Brain microvascular endothelial cell (primary cell): ENCODE measurements around the gene SHOC2.
"Not testable (repeated sequence)": the region's sequence is repeated elsewhere in the genome, so short reads cannot be mapped to it uniquely, and the experiment has no call there.

Experiments used
- DNase-seq: peaks from one replicate; pipeline ENCODE4 v3.0.0-alpha.2; 2020
- H3K27ac ChIP-seq: fragments of 250-450 bp; sonication (Bioruptor Pico); 2 replicates; pipeline ENCODE4 v1.5.1; 2020; ENCODE audit warnings: mild to moderate bottlenecking, moderate library complexity
- H3K27me3 ChIP-seq: fragments of 250-450 bp; sonication (Bioruptor Pico); replicated peaks from 2 replicates; pipeline ENCODE4 v1.5.1; 2020; ENCODE audit warnings: mild to moderate bottlenecking
- H3K36me3 ChIP-seq: fragments of 250-450 bp; sonication (Bioruptor Pico); replicated peaks from 2 replicates; pipeline ENCODE4 v1.5.1; 2020; ENCODE audit warnings: mild to moderate bottlenecking
- H3K4me3 ChIP-seq: 2 replicates; pipeline ENCODE4 v1.5.1; 2011; ENCODE audit warnings: low read depth, mild to moderate bottlenecking, control low read depth, low read length, moderate library complexity
- in situ Hi-C: cut with HindIII; loops from 2 replicates; pipeline ENCODE4 v1.10.0; 2017; ENCODE audit warnings: low sequenced_read_pairs, low pct_ligation_motif_present
- TF ChIP-seq, protein P1 (sequence below): IDR thresholded peaks from 2 replicates; pipeline ENCODE4 v1.5.1; 2011; ENCODE audit warnings: low read depth, mild to moderate bottlenecking, moderate library complexity, low read length, control low read depth, inconsistent platforms; ENCODE audit errors: missing control alignments

SHOC2 gene

DNA sequence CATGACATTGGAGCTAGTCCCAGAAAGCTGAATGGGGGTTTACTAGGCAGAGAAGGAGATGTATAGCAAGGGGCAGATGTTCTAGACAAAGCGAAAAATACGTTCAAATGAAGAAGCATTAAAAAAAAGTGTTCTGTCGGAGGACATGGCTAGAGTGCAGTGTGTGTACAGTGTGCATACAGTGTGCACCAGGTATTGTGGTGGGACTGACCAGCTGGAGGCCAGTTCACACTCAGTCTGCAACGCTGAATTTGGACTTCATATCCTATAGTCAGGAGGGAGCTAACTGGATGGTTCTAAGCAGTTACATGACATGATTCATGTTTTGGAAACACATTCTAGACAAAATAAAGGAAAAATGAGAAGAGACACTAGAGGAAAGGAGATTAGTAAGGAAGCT is 9.3 kb upstream of the SHOC2 start:
- DNase-seq = no peak
- TF ChIP-seq, protein P1, sequence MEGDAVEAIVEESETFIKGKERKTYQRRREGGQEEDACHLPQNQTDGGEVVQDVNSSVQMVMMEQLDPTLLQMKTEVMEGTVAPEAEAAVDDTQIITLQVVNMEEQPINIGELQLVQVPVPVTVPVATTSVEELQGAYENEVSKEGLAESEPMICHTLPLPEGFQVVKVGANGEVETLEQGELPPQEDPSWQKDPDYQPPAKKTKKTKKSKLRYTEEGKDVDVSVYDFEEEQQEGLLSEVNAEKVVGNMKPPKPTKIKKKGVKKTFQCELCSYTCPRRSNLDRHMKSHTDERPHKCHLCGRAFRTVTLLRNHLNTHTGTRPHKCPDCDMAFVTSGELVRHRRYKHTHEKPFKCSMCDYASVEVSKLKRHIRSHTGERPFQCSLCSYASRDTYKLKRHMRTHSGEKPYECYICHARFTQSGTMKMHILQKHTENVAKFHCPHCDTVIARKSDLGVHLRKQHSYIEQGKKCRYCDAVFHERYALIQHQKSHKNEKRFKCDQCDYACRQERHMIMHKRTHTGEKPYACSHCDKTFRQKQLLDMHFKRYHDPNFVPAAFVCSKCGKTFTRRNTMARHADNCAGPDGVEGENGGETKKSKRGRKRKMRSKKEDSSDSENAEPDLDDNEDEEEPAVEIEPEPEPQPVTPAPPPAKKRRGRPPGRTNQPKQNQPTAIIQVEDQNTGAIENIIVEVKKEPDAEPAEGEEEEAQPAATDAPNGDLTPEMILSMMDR = no peak

DNA sequence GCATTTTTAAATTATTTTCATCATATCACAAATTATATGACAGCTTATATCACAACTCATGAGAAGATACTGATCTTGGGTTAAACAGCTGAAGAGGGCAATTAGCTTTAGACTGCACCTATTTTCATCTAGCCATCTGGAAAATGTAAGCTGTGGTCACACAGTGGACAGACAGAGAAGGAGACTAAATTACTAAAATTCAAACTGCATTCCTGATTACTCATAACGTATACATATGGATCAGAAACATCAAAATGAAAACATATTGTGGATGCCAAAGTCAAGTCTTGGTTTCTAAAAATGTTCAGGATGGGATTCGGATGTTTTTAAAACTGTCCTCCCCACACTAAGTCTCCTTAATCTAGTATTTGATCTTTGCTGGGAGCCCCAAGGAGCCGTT is 7.0 kb upstream of the SHOC2 start:
- in situ Hi-C loops = no loop called here

More for the DNA sequence above, 9.3 kb upstream of the SHOC2 start:
- no peaks in the 10 kb centered on the region for H3K36me3 ChIP-seq
- no peak overlapping the region for H3K27ac ChIP-seq
- H3K27me3 ChIP-seq = no peaks in the 10 kb centered on the region
- in situ Hi-C loops = no loop called here
- H3K4me3 ChIP-seq = no peak overlapping the region

DNA sequence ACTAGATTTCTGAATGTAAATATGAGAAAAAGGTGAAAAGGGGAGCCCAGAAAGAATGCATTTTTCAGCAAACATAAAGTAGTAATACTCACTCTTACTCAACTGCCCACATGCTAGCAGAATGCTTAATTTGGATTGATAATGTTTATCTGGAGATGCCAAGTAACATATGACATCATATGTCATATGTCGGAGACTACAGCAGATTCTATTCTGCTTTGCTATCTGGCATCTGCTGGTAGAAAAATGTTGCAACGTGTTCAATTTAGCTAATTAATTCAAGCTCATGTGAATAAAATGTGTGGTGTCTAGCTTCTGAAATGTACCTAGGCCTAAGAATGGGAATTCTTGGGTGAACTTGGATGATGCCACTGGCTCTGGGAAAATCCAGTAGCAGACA is 5.0 kb upstream of the SHOC2 start:
- no peak for DNase-seq
- H3K27ac ChIP-seq = no peak overlapping the region
- H3K4me3 ChIP-seq = no peak overlapping the region
- in situ Hi-C loops = no loop called here
- no peaks in the 10 kb centered on the region for H3K36me3 ChIP-seq
- TF ChIP-seq, protein P1 = no peak
- no peaks in the 10 kb centered on the region for H3K27me3 ChIP-seq

More for the DNA sequence above, 7.0 kb upstream of the SHOC2 start:
- H3K27ac ChIP-seq = peak overlapping the region; percentile 32
- no peaks in the 10 kb centered on the region for H3K27me3 ChIP-seq
- TF ChIP-seq, protein P1 = no peak
- H3K36me3 ChIP-seq = no peaks in the 10 kb centered on the region
- peak; percentile 31 for DNase-seq
- H3K4me3 ChIP-seq = no peak overlapping the region

DNA sequence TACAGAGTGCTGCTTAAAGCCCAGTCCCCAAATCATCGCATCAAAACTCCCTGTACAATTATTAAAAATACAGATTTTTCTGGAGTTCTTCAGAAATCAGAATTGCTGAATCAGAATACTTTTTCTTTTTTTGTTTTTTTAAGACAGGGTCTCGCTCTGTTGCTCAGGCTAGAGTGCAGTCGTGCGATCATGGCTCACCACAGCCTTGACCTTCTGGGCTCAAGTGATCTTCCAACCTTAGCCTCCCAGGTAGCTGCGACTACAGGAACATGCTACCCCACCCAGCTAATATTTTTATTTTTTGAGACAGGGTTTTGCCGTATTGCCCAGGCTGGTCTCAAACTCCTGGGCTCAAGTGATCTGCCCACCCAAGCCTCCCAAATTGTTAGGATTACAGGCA is 4.4 kb upstream of the SHOC2 start:
- H3K27ac ChIP-seq = no peak overlapping the region
- H3K36me3 ChIP-seq = no peaks in the 10 kb centered on the region
- no peak overlapping the region for H3K4me3 ChIP-seq
- TF ChIP-seq, protein P1 = no peak
- no peaks in the 10 kb centered on the region for H3K27me3 ChIP-seq
- DNase-seq = no peak
- in situ Hi-C loops = no loop called here

DNA sequence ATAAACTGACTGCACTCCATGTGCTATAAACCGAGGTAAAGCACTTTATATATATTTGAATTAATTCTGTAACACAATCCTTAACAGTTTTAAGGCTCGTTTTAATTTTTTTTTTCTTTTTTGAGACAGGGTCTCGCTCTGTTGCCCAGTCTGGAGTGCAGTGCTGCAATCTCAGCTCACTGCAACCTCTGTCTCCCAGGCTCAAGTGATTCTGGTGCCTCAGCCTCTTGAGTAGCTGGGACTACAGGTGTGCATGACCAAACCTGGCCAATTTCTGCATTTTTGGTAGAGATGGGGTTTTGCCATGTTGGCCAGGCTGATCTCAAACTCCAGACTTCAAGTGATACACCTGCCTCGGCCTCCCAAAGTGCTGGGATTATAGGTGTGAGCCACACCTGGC is 3.8 kb upstream of the SHOC2 start:
- in situ Hi-C loops, H3K27me3 ChIP-seq: not testable (repeated sequence)
- peak overlapping the region; percentile 98 for H3K27ac ChIP-seq

GRCh38 chr10:110916554-110917346 is 2.7 kb upstream of the SHOC2 start:
- in situ Hi-C loops = no loop called here

More for the DNA sequence above, 3.8 kb upstream of the SHOC2 start:
- not testable (repeated sequence) for H3K4me3 ChIP-seq, H3K36me3 ChIP-seq, DNase-seq

More at GRCh38 chr10:110916554-110917346, 2.7 kb upstream of the SHOC2 start:
- H3K27me3 ChIP-seq = no peaks in the 10 kb centered on the region
- TF ChIP-seq, protein P1 = no peak
- peak; percentile 92 for DNase-seq
- no peaks in the 10 kb centered on the region for H3K36me3 ChIP-seq
- H3K27ac ChIP-seq = peak overlapping the region; percentile 98
- no peak overlapping the region for H3K4me3 ChIP-seq
